Heart left ventricle (tissue), 13 donors: Measurements from ENCODE around the gene OXA1L.
"Not testable (repeated sequence)": the region's sequence is repeated elsewhere in the genome, so short reads cannot be mapped to it uniquely, and the experiment has no call there.

Experiments
- CTCF ChIP-seq, 12 donors: fragments of 200-600 bp; sonication (generic) in 4 of 12; IDR thresholded peaks; one replicate each; pipeline versions ENCODE4 v1.5.0 to v1.8.0; 2018 to 2022; ENCODE audit warnings: antibody characterized with exemption in 12 of 12, mild to moderate bottlenecking in 5 of 12
- POLR2A ChIP-seq, 2 donors: fragments of 450-650 bp; IDR thresholded peaks; one replicate each; pipeline ENCODE4 v1.6.1; 2017; ENCODE audit warnings: antibody characterized with exemption in 2 of 2, mild to moderate bottlenecking in 2 of 2, moderate library complexity in 2 of 2
- donor health status: ischemic (EF 13 %, LVEDD 7.1; RV severe dilation, severe dysfunction).
- donor health status: DM: no; HTN: yes; CAD: no.
- donor health status: DM: no; HTN: no; CAD: no.
- donor health status: ischemic (EF 25% LVEDD 6.9; RV normal size, moderate dysfunction).
- donor health status: ischemic (EF 25% LVEDD 5.7; RV mildly dilated, moderate dysfunction).
- donor health status: ischemic (EF 35%, LVEDD 5.7; RV mildly dilated, moderate dysfunction).
- donor health status: nonischemic (EF 11% LVEDD 7.7; RV severe dilation, severe dysfunction).
- donor health status: DM: yes; HTN: yes; CAD: no.
- donor health status: PGD.
- donor health status: ischemic (EF 29% LVEDD 5.4; RV normal size, mild dysfunction).
- donor health status: nonischemic (EF 23%, LVEDD 6.1; RV moderate dilation, normal function).

DNA sequence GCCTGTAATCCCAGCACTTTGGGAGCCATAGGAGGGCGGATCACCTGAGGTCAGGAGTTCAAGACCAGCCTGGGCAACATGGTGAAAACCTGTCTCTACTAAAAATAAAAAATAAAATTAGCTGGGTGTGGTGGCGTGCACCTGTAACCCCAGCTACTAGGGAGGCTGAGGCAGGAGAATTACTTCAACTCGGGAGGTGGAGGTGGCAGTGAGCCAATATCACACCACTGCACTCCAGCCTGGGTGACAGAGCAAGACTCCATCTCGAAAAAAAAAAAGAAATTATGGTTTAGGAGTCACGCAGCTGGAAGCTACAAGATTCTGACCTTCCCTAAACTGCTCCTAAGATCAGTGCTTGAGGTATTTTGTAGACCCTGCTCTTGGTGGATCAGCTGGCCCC is 27.1 kb downstream of the OXA1L start:
- not testable (repeated sequence) for TF ChIP-seq CTCF, POLR2A (IDR thresholded peaks at IDR 0.05)
